Duodenal mucosa (tissue), 2 donors: ENCODE results near the gene HOXD10.

Experiments
- H3K27ac ChIP-seq: one replicate; pipeline ENCODE4 v1.7.0; 2013; ENCODE audit warnings: low read depth, low read length
- H3K27me3 ChIP-seq, 2 donors: one replicate each; pipeline ENCODE4 v1.7.0; 2013; ENCODE audit warnings: low read length in 2 of 2, control low read depth in 1 of 2; ENCODE audit not compliant: insufficient read depth in 2 of 2, control insufficient read depth in 1 of 2
- H3K36me3 ChIP-seq, 2 donors: one replicate each; pipeline ENCODE4 v1.7.0; 2013; ENCODE audit warnings: low read length in 2 of 2, control low read depth in 1 of 2; ENCODE audit not compliant: insufficient read depth in 2 of 2, control insufficient read depth in 1 of 2
- H3K4me1 ChIP-seq, 2 donors: one replicate each; pipeline ENCODE4 v1.7.0; 2013; ENCODE audit warnings: low read length in 2 of 2, control low read depth in 1 of 2; ENCODE audit not compliant: insufficient read depth in 2 of 2, control insufficient read depth in 1 of 2
- H3K4me3 ChIP-seq, 2 donors: one replicate each; pipeline ENCODE4 v1.7.0; 2013; ENCODE audit warnings: low read length in 2 of 2, low read depth in 1 of 2
- H3K9ac ChIP-seq, 2 donors: one replicate each; pipeline ENCODE4 v1.7.0; 2013; ENCODE audit warnings: low read length in 2 of 2, low read depth in 1 of 2
- H3K9me3 ChIP-seq, 2 donors: one replicate each; pipeline ENCODE4 v1.7.0; 2013; ENCODE audit warnings: low read length in 2 of 2, control low read depth in 1 of 2; ENCODE audit not compliant: control insufficient read depth in 1 of 2

HOXD10 gene

DNA sequence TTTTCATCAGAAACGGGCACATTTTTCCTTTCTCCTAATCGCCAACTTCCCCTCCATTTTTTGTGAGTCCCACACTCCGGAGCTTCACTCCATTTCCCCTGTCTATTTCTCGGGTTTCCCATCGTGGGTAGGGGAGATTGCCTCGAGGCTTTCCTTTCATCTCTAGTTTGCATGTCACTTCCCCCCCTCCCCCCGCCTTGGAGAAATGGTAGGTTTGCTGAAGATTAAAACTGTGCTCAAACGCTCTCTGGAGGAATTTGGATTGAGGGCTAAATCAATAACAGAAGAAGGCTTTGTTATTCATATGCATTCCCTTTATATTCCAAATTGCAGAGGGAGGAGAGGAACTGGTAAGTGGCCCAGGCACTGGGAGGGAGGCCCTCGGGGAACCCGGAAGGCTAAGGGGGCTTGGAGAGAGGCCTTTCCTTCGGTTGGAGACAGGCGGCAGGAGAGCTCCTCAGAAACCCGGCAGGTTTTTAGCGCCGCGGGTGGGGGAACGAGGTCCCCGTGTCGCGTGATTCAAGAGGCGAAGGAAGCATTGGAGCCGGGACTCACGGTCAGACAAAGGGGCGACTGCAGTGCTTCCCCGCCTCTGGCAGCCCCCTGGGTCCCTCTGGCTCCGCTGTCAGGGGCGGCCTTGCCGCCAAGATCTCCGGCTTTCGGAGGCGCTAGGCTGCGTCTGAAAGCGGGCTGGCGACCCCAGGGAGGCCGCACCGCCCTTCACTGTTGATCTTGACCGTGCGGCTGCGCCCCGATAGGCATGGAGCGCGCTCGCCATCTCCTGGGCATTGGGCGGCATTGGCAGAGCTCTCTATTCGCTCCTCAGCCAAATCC lies 19.4 kb upstream of the HOXD10 start:
- H3K9ac ChIP-seq, result no peak overlapping the region
- peak overlapping the region; percentile 67 to 70 for H3K4me3 ChIP-seq
- no peak overlapping the region for H3K27ac ChIP-seq
- no peaks in the 10 kb centered on the region for H3K36me3 ChIP-seq
- H3K9me3 ChIP-seq, result no peaks in the 10 kb centered on the region
- peaks cover 13 to 24% of the 10 kb centered on the region in 2 donors for H3K4me1 ChIP-seq
- H3K27me3 ChIP-seq, result peaks cover 90 to 93% of the 10 kb centered on the region in 2 donors

DNA sequence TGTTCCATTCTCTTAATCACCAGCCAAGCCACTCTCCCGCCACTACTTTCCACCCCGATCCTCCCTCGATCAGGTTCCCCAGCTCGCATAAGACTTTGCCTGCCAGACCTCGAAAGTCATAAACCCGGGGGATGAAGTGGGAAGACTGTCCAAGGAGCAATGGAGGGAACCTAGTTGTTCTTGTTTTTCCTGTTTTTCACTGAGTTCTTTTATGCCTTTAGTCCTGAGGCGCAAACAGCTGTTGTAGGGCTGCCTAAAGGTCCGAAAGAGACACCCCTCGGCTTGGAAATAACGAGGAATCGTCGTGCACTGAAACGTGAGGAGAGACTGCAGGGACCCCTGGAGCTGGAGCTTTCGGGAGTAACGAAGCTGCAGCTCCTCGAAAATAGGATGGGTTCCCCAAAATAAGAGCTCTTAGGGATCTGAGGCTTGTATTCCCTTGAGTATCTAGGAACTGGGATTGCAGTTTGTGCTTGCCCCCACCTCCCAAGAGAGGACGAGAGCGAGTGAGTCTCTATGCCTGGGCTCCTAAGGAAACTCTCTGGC lies 18.7 kb upstream of the HOXD10 start:
- H3K36me3 ChIP-seq, result no peaks in the 10 kb centered on the region
- peaks cover 97% of the 10 kb centered on the region in 2 donors for H3K27me3 ChIP-seq
- no peaks in the 10 kb centered on the region for H3K9me3 ChIP-seq
- H3K4me3 ChIP-seq, result peak overlapping the region; percentile 67 to 70
- no peak overlapping the region for H3K9ac ChIP-seq
- H3K4me1 ChIP-seq, result peaks cover 13 to 24% of the 10 kb centered on the region in 2 donors
- no peak overlapping the region for H3K27ac ChIP-seq

- Histone ChIP-seq H3K36me3 (no peaks in the 10 kb centered on the region), H3K27me3 (peaks cover 96 to 98% of the 10 kb centered on the region in 2 donors), H3K27ac (no peak overlapping the region), H3K9me3 (no peaks in the 10 kb centered on the region), H3K4me3 (no peak overlapping the region), H3K4me1 (peaks cover 8 to 18% of the 10 kb centered on the region in 2 donors), H3K9ac (no peak overlapping the region)
These were observed 18.0 kb upstream of the HOXD10 start for GRCh38 chr2:176098366-176099158.

DNA sequence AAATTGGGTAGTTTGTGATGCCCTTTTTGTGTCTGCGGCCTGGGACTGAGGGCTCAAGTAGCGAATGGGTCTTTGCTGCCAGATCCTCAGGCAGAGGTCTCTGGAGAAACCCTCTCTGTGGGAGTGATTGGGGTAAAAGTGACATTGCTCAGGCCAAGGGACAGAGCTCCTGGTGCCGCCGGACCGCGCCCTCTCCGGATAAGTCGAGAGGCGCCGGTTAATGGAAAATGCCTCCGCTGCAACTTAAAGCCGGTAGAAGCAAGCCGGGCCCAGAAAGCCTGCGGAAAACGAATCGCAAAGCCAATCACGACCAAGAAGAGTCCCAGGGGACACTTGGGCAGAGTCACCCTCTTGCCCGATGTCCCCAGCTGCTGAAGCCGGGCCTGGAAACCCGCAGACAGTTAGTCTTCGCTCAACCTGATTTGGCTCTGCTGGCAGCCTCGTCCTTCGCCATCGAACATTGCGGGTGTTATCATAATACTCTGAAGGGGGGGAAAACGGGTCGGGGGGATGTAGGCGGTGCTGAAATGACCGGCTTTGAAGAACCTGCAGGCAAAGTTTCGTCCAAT lies 17.3 kb upstream of the HOXD10 start:
- Histone ChIP-seq H3K4me3 (no peak overlapping the region), H3K9me3 (no peaks in the 10 kb centered on the region), H3K9ac (no peak overlapping the region), H3K4me1 (peaks cover 5 to 18% of the 10 kb centered on the region in 2 donors), H3K36me3 (no peaks in the 10 kb centered on the region), H3K27me3 (peaks cover 96 to 98% of the 10 kb centered on the region in 2 donors), H3K27ac (no peak overlapping the region)

- peaks cover 5 to 18% of the 10 kb centered on the region in 2 donors for H3K4me1 ChIP-seq
- no peak within 1 kb of the TSS for H3K27ac ChIP-seq
- no peak within 1 kb of the TSS for H3K9ac ChIP-seq
- H3K27me3 ChIP-seq, result peaks cover 96 to 98% of the 10 kb centered on the region in 2 donors
- H3K36me3 ChIP-seq, result no peaks in the 10 kb centered on the region
- no peaks in the 10 kb centered on the region for H3K9me3 ChIP-seq
- H3K4me3 ChIP-seq, result no peak within 1 kb of the TSS
These were observed 16.6 kb upstream of the HOXD10 start, which contains the start of gene HOXD12 for GRCh38 chr2:176099728-176100546. TSS of gene HOXD12 (plus strand) at chr2:176099795. CDS start at chr2:176099802, 7 bp downstream.

DNA sequence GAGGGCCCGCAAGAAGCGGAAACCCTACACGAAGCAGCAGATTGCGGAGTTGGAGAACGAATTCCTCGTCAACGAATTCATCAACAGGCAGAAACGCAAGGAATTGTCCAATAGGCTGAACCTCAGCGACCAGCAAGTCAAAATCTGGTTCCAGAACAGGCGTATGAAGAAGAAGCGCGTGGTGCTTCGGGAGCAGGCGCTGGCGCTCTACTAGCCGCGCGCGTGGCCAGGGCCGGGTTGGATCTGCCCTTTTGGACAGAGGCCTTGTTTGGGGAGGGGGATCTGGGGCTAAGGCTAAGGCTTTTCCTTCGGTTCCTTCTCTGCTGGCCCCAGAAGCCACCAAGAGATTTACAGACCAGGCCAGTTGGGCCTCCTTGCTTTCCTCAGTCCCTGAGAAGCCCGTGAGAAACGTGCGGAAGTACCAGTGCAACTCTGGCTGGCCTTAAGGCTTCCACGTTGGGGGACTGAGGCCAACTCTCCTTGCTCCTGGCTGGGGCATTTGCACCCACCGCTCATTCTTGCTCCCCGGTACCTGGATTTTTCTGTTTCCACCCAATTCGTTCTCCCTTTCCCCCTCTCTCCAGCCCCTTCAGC lies 15.9 kb upstream of the HOXD10 start:
- H3K9me3 ChIP-seq, result no peaks in the 10 kb centered on the region
- no peak overlapping the region for H3K9ac ChIP-seq
- H3K4me1 ChIP-seq, result peaks cover 5 to 18% of the 10 kb centered on the region in 2 donors
- H3K36me3 ChIP-seq, result no peaks in the 10 kb centered on the region
- H3K4me3 ChIP-seq, result no peak overlapping the region
- peaks cover 96 to 98% of the 10 kb centered on the region in 2 donors for H3K27me3 ChIP-seq
- no peak overlapping the region for H3K27ac ChIP-seq

GRCh38 chr2:176101216-176101830 lies 15.3 kb upstream of the HOXD10 start:
- H3K9me3 ChIP-seq, result no peaks in the 10 kb centered on the region
- no peaks in the 10 kb centered on the region for H3K36me3 ChIP-seq
- no peak overlapping the region for H3K27ac ChIP-seq
- peaks cover 97 to 98% of the 10 kb centered on the region in 2 donors for H3K27me3 ChIP-seq
- H3K4me3 ChIP-seq, result no peak overlapping the region
- peaks cover 5 to 17% of the 10 kb centered on the region in 2 donors for H3K4me1 ChIP-seq
- no peak overlapping the region for H3K9ac ChIP-seq

DNA sequence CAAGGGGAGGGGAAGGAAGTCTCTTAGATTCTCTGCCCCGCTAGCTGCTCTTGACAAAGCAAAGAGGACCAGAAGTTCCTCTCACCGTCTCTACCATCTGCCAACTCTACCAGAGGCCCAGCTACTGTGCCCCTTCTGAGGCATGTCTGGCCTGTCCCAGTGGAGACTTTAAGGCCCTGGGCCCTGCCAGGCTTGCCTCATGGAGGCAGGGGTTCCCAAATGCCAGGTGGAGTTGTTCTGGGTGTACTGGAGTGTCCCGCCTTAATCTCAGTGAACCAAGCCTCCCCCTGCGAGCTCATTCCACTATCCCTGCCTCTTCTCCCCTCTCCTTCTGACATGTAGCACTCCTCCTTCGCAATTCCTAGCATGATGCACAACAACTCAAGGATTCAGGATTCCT lies 14.7 kb upstream of the HOXD10 start:
- Histone ChIP-seq H3K4me3 (no peak overlapping the region), H3K27ac (no peak overlapping the region), H3K27me3 (peaks cover 94 to 98% of the 10 kb centered on the region in 2 donors), H3K9ac (no peak overlapping the region), H3K36me3 (no peaks in the 10 kb centered on the region), H3K4me1 (peaks cover 3 to 12% of the 10 kb centered on the region in 2 donors), H3K9me3 (no peaks in the 10 kb centered on the region)
